IMR-90 (cell line): Measurements from ENCODE around the gene RTN4IP1. TPM values are rescaled to one million over a fixed set of nuclear protein-coding genes. Genes with fewer than 3 reads are reported as not detected.
A peak's percentile ranks its signal among the peaks of the same experiment; 100 is the strongest.

Experiments used
- ATAC-seq: fragments of 200-7000 bp; cut with Tn5 transposase; 2 replicates; pipeline ENCODE4 v1.9.1; 2020; ENCODE audit warnings: low read depth, mild to moderate bottlenecking, moderate library complexity
- BruUV-seq: library from RNA; stranded (reverse); fragments of 400-500 nt; replicated peaks from 2 replicates; lab custom pipeline; 2021; lab: Mats Ljungman, UMichigan
- CTCF ChIA-PET: fragments of 300-600 bp; formaldehyde crosslinking; extraction: SDS; loops from one replicate; lab custom pipeline; 2021; ENCODE audit warnings: antibody characterized with exemption; lab: Yijun Ruan, JAX
- POLR2A ChIA-PET: fragments of 300-600 bp; sonication (Branson Sonifier 250); formaldehyde crosslinking; loops from one replicate; lab custom pipeline; 2022; ENCODE audit warnings: antibody characterized with exemption; ENCODE audit not compliant: unreplicated experiment; lab: Charles Lee
- DNase-seq: peaks from one replicate; pipeline ENCODE4 v3.0.0; 2013
- H2AFZ ChIP-seq: replicated peaks from 2 replicates; pipeline ENCODE3; 2013; ENCODE audit warnings: low read length, mild to moderate bottlenecking; ENCODE audit not compliant: poor library complexity
- H2AK5ac ChIP-seq: 2 replicates; pipeline ENCODE4 v1.6.1; 2013; ENCODE audit warnings: low read depth, low read length, inconsistent platforms
- H2AK9ac ChIP-seq: replicated peaks from 2 replicates; pipeline ENCODE3; 2013; ENCODE audit warnings: mild to moderate bottlenecking, low read depth, low read length, moderate library complexity; ENCODE audit not compliant: poor library complexity
- H2BK120ac ChIP-seq: 2 replicates; pipeline ENCODE4 v1.6.1; 2013; ENCODE audit warnings: low read depth, low read length, inconsistent platforms
- H2BK15ac ChIP-seq: 3 replicates; pipeline ENCODE4 v1.6.1; 2013; ENCODE audit warnings: low read depth, low read length, inconsistent platforms
- H2BK20ac ChIP-seq: 2 replicates; pipeline ENCODE4 v1.6.1; 2013; ENCODE audit warnings: low read depth, mild to moderate bottlenecking, inconsistent platforms, low read length, moderate library complexity
- H2BK5ac ChIP-seq: 2 replicates; pipeline ENCODE4 v1.6.1; 2013; ENCODE audit warnings: mild to moderate bottlenecking, low read depth, low read length, inconsistent platforms; ENCODE audit not compliant: poor library complexity, severe bottlenecking
- H3K14ac ChIP-seq: replicated peaks from 2 replicates; pipeline ENCODE4 v1.6.1; 2013; ENCODE audit warnings: low read depth, low read length, inconsistent platforms
- H3K18ac ChIP-seq: 2 replicates; pipeline ENCODE4 v1.6.1; 2013; ENCODE audit warnings: low read depth, low read length, control low read depth
- H3K23ac ChIP-seq: 2 replicates; pipeline ENCODE4 v1.6.1; 2013; ENCODE audit warnings: low read depth, low read length, inconsistent platforms
- H3K27ac ChIP-seq: 2 replicates; pipeline ENCODE4 v1.5.1; 2013; ENCODE audit warnings: mild to moderate bottlenecking, control low read depth, low read length; ENCODE audit not compliant: insufficient read depth
- H3K27me3 ChIP-seq: 2 replicates; pipeline ENCODE4 v1.6.1; 2013; ENCODE audit warnings: low read length; ENCODE audit not compliant: control insufficient read depth, insufficient read depth
- H3K36me3 ChIP-seq: 2 replicates; pipeline ENCODE4 v1.6.1; 2013; ENCODE audit warnings: low read length, mixed read lengths; ENCODE audit not compliant: control insufficient read depth, insufficient read depth
- H3K4ac ChIP-seq: 2 replicates; pipeline ENCODE4 v1.6.1; 2013; ENCODE audit warnings: low read depth, low read length, inconsistent platforms
- H3K4me1 ChIP-seq: 2 replicates; pipeline ENCODE4 v1.6.1; 2013; ENCODE audit warnings: low read length, mixed read lengths; ENCODE audit not compliant: control insufficient read depth, insufficient read depth
- H3K4me2 ChIP-seq: 2 replicates; pipeline ENCODE4 v1.6.1; 2013; ENCODE audit warnings: low read depth, mild to moderate bottlenecking, control low read depth, low read length, moderate library complexity
- H3K4me3 ChIP-seq: 2 replicates; pipeline ENCODE4 v1.5.1; 2013; ENCODE audit warnings: low read depth, mild to moderate bottlenecking, control low read depth, low read length, moderate library complexity; ENCODE audit not compliant: insufficient read depth
- H3K56ac ChIP-seq: 2 replicates; pipeline ENCODE4 v1.6.1; 2013; ENCODE audit warnings: low read length, inconsistent platforms; ENCODE audit not compliant: insufficient read depth; ENCODE audit errors: extremely low read depth
- H3K79me1 ChIP-seq, 2 experiments: 2 replicates each; pipeline ENCODE4 v1.6.1; 2013; ENCODE audit warnings: low read length in 2 of 2, inconsistent platforms in 1 of 2, low read depth in 1 of 2
- H3K9ac ChIP-seq: 2 replicates; pipeline ENCODE4 v1.6.1; 2013; ENCODE audit warnings: low read depth, low read length, control low read depth
- H3K9me1 ChIP-seq: 2 replicates; pipeline ENCODE4 v1.6.1; 2013; ENCODE audit warnings: low read length, inconsistent platforms; ENCODE audit not compliant: insufficient read depth
- H3K9me3 ChIP-seq: 2 replicates; pipeline ENCODE4 v1.6.1; 2013; ENCODE audit warnings: low read length; ENCODE audit not compliant: control insufficient read depth, insufficient read depth
- H4K20me1 ChIP-seq: 2 replicates; pipeline ENCODE4 v1.6.1; 2013; ENCODE audit warnings: low read length, inconsistent platforms; ENCODE audit not compliant: insufficient read depth
- H4K5ac ChIP-seq: 2 replicates; pipeline ENCODE4 v1.6.1; 2013; ENCODE audit warnings: mild to moderate bottlenecking, low read depth, low read length, control low read depth
- H4K8ac ChIP-seq, 2 experiments: 2 replicates each; pipeline ENCODE4 v1.6.1; 2013; ENCODE audit warnings: low read depth in 2 of 2, low read length in 2 of 2, control low read depth in 1 of 2, inconsistent platforms in 1 of 2
- H4K91ac ChIP-seq: 2 replicates; pipeline ENCODE4 v1.6.1; 2013; ENCODE audit warnings: low read depth, low read length, inconsistent platforms; ENCODE audit not compliant: insufficient read depth
- BHLHE40 ChIP-seq: fragments of 150-350 bp; IDR thresholded peaks from 2 replicates; pipeline ENCODE4 v1.6.1; 2016; ENCODE audit warnings: mild to moderate bottlenecking, low read depth, low read length
- CEBPB ChIP-seq: IDR thresholded peaks from 2 replicates; pipeline ENCODE4 v1.6.1; 2012; ENCODE audit warnings: low read depth, low read length, improper control_type of control experiment
- CHD1 ChIP-seq: IDR thresholded peaks from 2 replicates; pipeline ENCODE4 v1.6.1; 2012; ENCODE audit warnings: low read depth, low read length, improper control_type of control experiment
- FOS ChIP-seq: fragments of 150-350 bp; IDR thresholded peaks from 2 replicates; pipeline ENCODE4 v1.6.1; 2016; ENCODE audit warnings: low read depth, low read length
- MAFK ChIP-seq: IDR thresholded peaks from 2 replicates; pipeline ENCODE4 v1.6.1; 2012; ENCODE audit warnings: low read depth, low read length, improper control_type of control experiment
- MAZ ChIP-seq: IDR thresholded peaks from 2 replicates; pipeline ENCODE4 v1.6.1; 2012; ENCODE audit warnings: low read depth, mild to moderate bottlenecking, low read length, improper control_type of control experiment, moderate library complexity, borderline replicate concordance
- MXI1 ChIP-seq: IDR thresholded peaks from 2 replicates; pipeline ENCODE4 v1.6.1; 2012; ENCODE audit warnings: low read depth, mild to moderate bottlenecking, low read length, moderate library complexity, borderline replicate concordance
- NFE2L2 ChIP-seq: fragments of 150-350 bp; IDR thresholded peaks from 2 replicates; pipeline ENCODE4 v1.6.1; 2016; ENCODE audit warnings: low read depth, mild to moderate bottlenecking, low read length
- POLR2A ChIP-seq: IDR thresholded peaks from 2 replicates; pipeline ENCODE4 v1.6.1; 2012; ENCODE audit warnings: mild to moderate bottlenecking, low read depth, low read length
- RAD21 ChIP-seq: IDR thresholded peaks from 2 replicates; pipeline ENCODE4 v1.6.1; 2012; ENCODE audit warnings: low read length, improper control_type of control experiment
- RCOR1 ChIP-seq: IDR thresholded peaks from 2 replicates; pipeline ENCODE4 v1.6.1; 2012; ENCODE audit warnings: mild to moderate bottlenecking, low read length, improper control_type of control experiment; ENCODE audit not compliant: insufficient replicate concordance
- RFX5 ChIP-seq: IDR thresholded peaks from 2 replicates; pipeline ENCODE4 v1.8.0; 2012; ENCODE audit warnings: low read depth, mild to moderate bottlenecking, low read length, moderate library complexity
- SMC3 ChIP-seq: fragments of 150-350 bp; IDR thresholded peaks from 2 replicates; pipeline ENCODE4 v1.6.1; 2016; ENCODE audit warnings: low read depth, mild to moderate bottlenecking, antibody characterized with exemption, low read length, moderate library complexity
- USF2 ChIP-seq: fragments of 150-350 bp; IDR thresholded peaks from 2 replicates; pipeline ENCODE4 v1.6.1; 2017; ENCODE audit warnings: mild to moderate bottlenecking, antibody characterized with exemption, low read length, low read depth
- WGBS, 2 experiments: methylation state at CpG; one replicate each; pipeline versions ENCODE4 v1.1.5 to v1.1.7; 2013; ENCODE audit warnings: missing lambda C conversion rate in 2 of 2; ENCODE audit not compliant: insufficient read length in 1 of 2; ENCODE audit errors: extremely low coverage in 2 of 2; 5-methylcytosine and 5-hydroxymethylcytosine counted together
- dilution Hi-C: fragments of 300-500 bp; cut with HindIII; formaldehyde crosslinking; loops from one replicate; pipeline ENCODE4 v1.14.3; 2018; ENCODE audit warnings: low sequenced_read_pairs; ENCODE audit not compliant: unreplicated experiment
- in situ Hi-C: fragments of 300-500 bp; cut with MboI; formaldehyde crosslinking; loops from 3 replicates; pipeline ENCODE4 v1.14.3; 2019; ENCODE audit warnings: low sequenced_read_pairs, inconsistent platforms, mixed read lengths
- intact Hi-C: fragments of 100-400 bp; cut with micrococcal nuclease; formaldehyde crosslinking; loops from 2 replicates; pipeline ENCODE4 v1.10.0; 2022
- polyA plus RNA-seq, 3 experiments: library from polyadenylated mRNA; depleted of rRNA; stranded (reverse); fragments of >200 nt; gene quantifications; 2 replicates each; pipeline ENCODE4 v1.2.3, GENCODE V29; 2012; ENCODE audit warnings: low replicate concordance in 1 of 3
- total RNA-seq: library from RNA; depleted of rRNA; stranded (reverse); fragments of >200 nt; gene quantifications from 2 replicates; pipeline ENCODE4 v1.2.3, GENCODE V29; 2012
- TF ChIP-seq, protein P1 (sequence below): fragments of 150-350 bp; IDR thresholded peaks from 2 replicates; pipeline ENCODE4 v1.6.1; 2016; ENCODE audit warnings: low read depth, mild to moderate bottlenecking, low read length, moderate library complexity, borderline replicate concordance
- TF ChIP-seq, protein P2 (sequence below): conservative IDR thresholded peaks from 2 replicates; pipeline ENCODE4 v1.5.1; 2012; ENCODE audit warnings: mild to moderate bottlenecking, low read depth, low read length, improper control_type of control experiment

RTN4IP1 gene
- total and polyA plus RNA-seq, 2 of the 4 experiments (the other 2 are of a cell fraction), result 5.7 to 9.9 TPM

DNA sequence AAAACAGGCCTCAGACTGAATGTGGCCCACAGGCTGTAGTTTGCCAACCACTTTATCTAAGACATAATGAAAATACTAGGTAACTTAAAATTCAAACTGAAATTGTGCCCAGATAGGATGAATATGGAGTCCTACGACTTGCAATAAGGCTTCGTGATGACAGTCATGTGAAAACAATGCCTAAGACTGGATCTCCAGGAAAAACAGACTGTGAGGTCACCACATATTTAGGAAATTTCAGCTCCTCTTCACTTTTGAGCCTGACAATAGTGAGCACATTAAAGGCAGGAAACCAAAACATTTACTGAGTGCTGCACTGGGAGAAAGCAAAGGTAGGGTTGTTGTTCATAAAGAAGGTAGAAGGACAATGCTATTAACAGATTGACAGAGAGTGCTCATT is 50.0 kb downstream of the RTN4IP1 start:
- H3K9ac ChIP-seq, result no peak overlapping the region
- H3K27ac ChIP-seq, result no peak overlapping the region
- H2BK5ac ChIP-seq, result peak overlapping the region; percentile 14
- H3K79me1 ChIP-seq, result no peaks in the 10 kb centered on the region
- DNase-seq (peak; percentile 39), ATAC-seq (no peak)
- H2AK5ac ChIP-seq, result no peak overlapping the region
- no peak overlapping the region for H2BK20ac ChIP-seq
- WGBS, 2 experiments, result no CpG with 5 or more reads among the region's 2 CpGs
- peaks cover 10% of the 10 kb centered on the region; the same call in 1 of the 2 replicates for H3K9me1 ChIP-seq
- H3K4me3 ChIP-seq, result no peak overlapping the region
- BruUV-seq, result no TSS peak
- no peak overlapping the region for H4K8ac ChIP-seq
- H3K4me2 ChIP-seq, result no peak overlapping the region
- H3K18ac ChIP-seq, result peak overlapping the region; percentile 47; the same call in 1 of the 2 replicates
- no peaks in the 10 kb centered on the region for H4K20me1 ChIP-seq
- no peak overlapping the region for H4K91ac ChIP-seq
- no peaks in the 10 kb centered on the region for H3K9me3 ChIP-seq
- H3K27me3 ChIP-seq, result no peaks in the 10 kb centered on the region
- TF ChIP-seq FOS (no peak), RAD21 (no peak), CEBPB (no peak), BHLHE40 (no peak), USF2 (no peak), RCOR1 (no peak), RFX5 (no peak), MAZ (no peak), MAFK (no peak), MXI1 (no peak), SMC3 (no peak), NFE2L2 (no peak), CHD1 (no peak), POLR2A (no peak)
- TF ChIP-seq, protein P1, sequence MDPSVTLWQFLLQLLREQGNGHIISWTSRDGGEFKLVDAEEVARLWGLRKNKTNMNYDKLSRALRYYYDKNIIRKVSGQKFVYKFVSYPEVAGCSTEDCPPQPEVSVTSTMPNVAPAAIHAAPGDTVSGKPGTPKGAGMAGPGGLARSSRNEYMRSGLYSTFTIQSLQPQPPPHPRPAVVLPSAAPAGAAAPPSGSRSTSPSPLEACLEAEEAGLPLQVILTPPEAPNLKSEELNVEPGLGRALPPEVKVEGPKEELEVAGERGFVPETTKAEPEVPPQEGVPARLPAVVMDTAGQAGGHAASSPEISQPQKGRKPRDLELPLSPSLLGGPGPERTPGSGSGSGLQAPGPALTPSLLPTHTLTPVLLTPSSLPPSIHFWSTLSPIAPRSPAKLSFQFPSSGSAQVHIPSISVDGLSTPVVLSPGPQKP, result no peak
- TF ChIP-seq, protein P2, sequence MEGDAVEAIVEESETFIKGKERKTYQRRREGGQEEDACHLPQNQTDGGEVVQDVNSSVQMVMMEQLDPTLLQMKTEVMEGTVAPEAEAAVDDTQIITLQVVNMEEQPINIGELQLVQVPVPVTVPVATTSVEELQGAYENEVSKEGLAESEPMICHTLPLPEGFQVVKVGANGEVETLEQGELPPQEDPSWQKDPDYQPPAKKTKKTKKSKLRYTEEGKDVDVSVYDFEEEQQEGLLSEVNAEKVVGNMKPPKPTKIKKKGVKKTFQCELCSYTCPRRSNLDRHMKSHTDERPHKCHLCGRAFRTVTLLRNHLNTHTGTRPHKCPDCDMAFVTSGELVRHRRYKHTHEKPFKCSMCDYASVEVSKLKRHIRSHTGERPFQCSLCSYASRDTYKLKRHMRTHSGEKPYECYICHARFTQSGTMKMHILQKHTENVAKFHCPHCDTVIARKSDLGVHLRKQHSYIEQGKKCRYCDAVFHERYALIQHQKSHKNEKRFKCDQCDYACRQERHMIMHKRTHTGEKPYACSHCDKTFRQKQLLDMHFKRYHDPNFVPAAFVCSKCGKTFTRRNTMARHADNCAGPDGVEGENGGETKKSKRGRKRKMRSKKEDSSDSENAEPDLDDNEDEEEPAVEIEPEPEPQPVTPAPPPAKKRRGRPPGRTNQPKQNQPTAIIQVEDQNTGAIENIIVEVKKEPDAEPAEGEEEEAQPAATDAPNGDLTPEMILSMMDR, result no peak
- POLR2A ChIA-PET, result no interaction called here
- H2AK9ac ChIP-seq, result no peak overlapping the region
- no peak overlapping the region for H2AFZ ChIP-seq
- no peak overlapping the region for H3K56ac ChIP-seq
- intact Hi-C loops, result no loop called here
- dilution Hi-C loops, result no loop called here
- peaks cover 13% of the 10 kb centered on the region for H3K4me1 ChIP-seq
- no peak overlapping the region for H2BK120ac ChIP-seq
- in situ Hi-C loops, result no loop called here
- H3K14ac ChIP-seq, result no peak overlapping the region
- H3K4ac ChIP-seq, result no peak overlapping the region
- no peak overlapping the region for H3K23ac ChIP-seq
- H2BK15ac ChIP-seq, result no peak overlapping the region
- H4K5ac ChIP-seq, result peak overlapping the region; percentile 35; the same call in 1 of the 2 replicates
- peaks cover 8% of the 10 kb centered on the region for H3K36me3 ChIP-seq
- CTCF ChIA-PET, result interaction anchor here (0.6 kb wide), 1 partner anchor 149 kb away, joined by 3 read pairs; no protein-coding TSS in a partner anchor
